Esophagus (tissue), 2 donors: ENCODE results near the gene SMC1B. TPM values are rescaled to one million over a fixed set of nuclear protein-coding genes. Genes with fewer than 3 reads are reported as not detected.
A peak's percentile ranks its signal among the peaks of the same experiment; 100 is the strongest.
"Not testable (repeated sequence)": the region's sequence is repeated elsewhere in the genome, so short reads cannot be mapped to it uniquely, and the experiment has no call there.

ENCODE experiments used
- H3K27ac ChIP-seq, 2 donors: one replicate each; pipeline ENCODE4 v1.5.1; 2013; ENCODE audit warnings: low read depth in 2 of 2, mild to moderate bottlenecking in 2 of 2, inconsistent platforms in 1 of 2, low read length in 1 of 2, moderate library complexity in 1 of 2
- H3K27me3 ChIP-seq, 2 donors: one replicate each; pipeline ENCODE4 v1.6.1; 2013; ENCODE audit warnings: low read length in 2 of 2, control low read depth in 1 of 2, mild to moderate bottlenecking in 1 of 2; ENCODE audit not compliant: insufficient read depth in 2 of 2, control insufficient read depth in 1 of 2
- H3K36me3 ChIP-seq, 2 donors: one replicate each; pipeline ENCODE4 v1.6.1; 2013; ENCODE audit warnings: low read length in 1 of 2; ENCODE audit not compliant: control insufficient read depth in 2 of 2, insufficient read depth in 2 of 2
- H3K4me1 ChIP-seq, 2 donors: one replicate each; pipeline ENCODE4 v1.6.1; 2013; ENCODE audit warnings: low read length in 1 of 2; ENCODE audit not compliant: control insufficient read depth in 2 of 2, insufficient read depth in 2 of 2
- H3K4me3 ChIP-seq, 2 donors: one replicate each; pipeline ENCODE4 v1.5.1; 2013; ENCODE audit warnings: low read length in 2 of 2, mild to moderate bottlenecking in 2 of 2, low read depth in 1 of 2, moderate library complexity in 1 of 2
- H3K9me3 ChIP-seq, 2 donors: one replicate each; pipeline ENCODE4 v1.6.1; 2013; ENCODE audit warnings: mild to moderate bottlenecking in 2 of 2, low read depth in 1 of 2, low read length in 1 of 2, moderate library complexity in 1 of 2; ENCODE audit not compliant: control insufficient read depth in 2 of 2, insufficient read depth in 1 of 2
- WGBS, 2 donors: extraction: QIAGEN DNeasy Blood & Tissue Kit; methylation state at CpG; one replicate each; pipeline ENCODE4 v1.1.7; 2013; 5-methylcytosine and 5-hydroxymethylcytosine counted together
- polyA plus RNA-seq, 2 donors: library from polyadenylated mRNA; stranded (reverse); fragments of 200-250 nt; gene quantifications; one replicate each; pipeline ENCODE4 v1.2.3, GENCODE V29; 2013
- donor health status: healthy with polysubstance abuse.
- donor health status: Bipolar disorder and iron deficiency.

The SMC1B gene
- polyA plus RNA-seq, 2 donors: 0.04 TPM; not detected in 1

- WGBS, 2 donors: 90 to 93% methylated on average over 6 of the region's 6 CpGs
- Histone ChIP-seq H3K9me3 (no peaks in the 10 kb centered on the region), H3K4me1 (peaks cover 3 to 7% of the 10 kb centered on the region in 2 donors), H3K27ac (peak overlapping the region in 1 of 2 donors; percentile 36), H3K36me3 (no peaks in the 10 kb centered on the region), H3K4me3 (no peak overlapping the region), H3K27me3 (no peaks in the 10 kb centered on the region)
Measured at GRCh38 chr22:45453764-45454163, 40.4 kb upstream of the SMC1B start.

GRCh38 chr22:45452565-45453379 is 39.4 kb upstream of the SMC1B start:
- Histone ChIP-seq H3K4me1 (peaks cover 7 to 8% of the 10 kb centered on the region in 2 donors), H3K27ac (peak overlapping the region in 1 of 2 donors; percentile 18), H3K27me3 (no peaks in the 10 kb centered on the region), H3K9me3 (no peaks in the 10 kb centered on the region), H3K4me3 (no peak overlapping the region), H3K36me3 (no peaks in the 10 kb centered on the region)
- 63 to 75% methylated on average over 8 of the region's 8 CpGs for WGBS, 2 donors

- Histone ChIP-seq H3K36me3 (no peaks in the 10 kb centered on the region), H3K27me3 (no peaks in the 10 kb centered on the region), H3K4me1 (peaks cover 7 to 8% of the 10 kb centered on the region in 2 donors), H3K9me3 (no peaks in the 10 kb centered on the region), H3K4me3 (no peak overlapping the region), H3K27ac (peak overlapping the region in 1 of 2 donors; percentile 22)
- WGBS, 2 donors: 76 to 81% methylated on average over 6 of the region's 6 CpGs
Measured at GRCh38 chr22:45451972-45452371, 38.6 kb upstream of the SMC1B start.

GRCh38 chr22:45450921-45451651 is 37.7 kb upstream of the SMC1B start:
- peak overlapping the region; percentile 47 to 58 for H3K27ac ChIP-seq

GRCh38 chr22:45450101-45450785 is 36.8 kb upstream of the SMC1B start:
- H3K27ac ChIP-seq: peak overlapping the region; percentile 27 to 47
- no peaks in the 10 kb centered on the region for H3K27me3 ChIP-seq
- 89 to 90% methylated on average over 16 of the region's 16 CpGs for WGBS, 2 donors
- no peak overlapping the region for H3K4me3 ChIP-seq
- H3K36me3 ChIP-seq: no peaks in the 10 kb centered on the region
- H3K4me1 ChIP-seq: peaks cover 7 to 8% of the 10 kb centered on the region in 2 donors
- H3K9me3 ChIP-seq: no peaks in the 10 kb centered on the region

More at GRCh38 chr22:45450921-45451651, 37.7 kb upstream of the SMC1B start:
- no peaks in the 10 kb centered on the region for H3K9me3 ChIP-seq
- H3K4me3 ChIP-seq: no peak overlapping the region
- no peaks in the 10 kb centered on the region for H3K27me3 ChIP-seq
- H3K4me1 ChIP-seq: peaks cover 7 to 8% of the 10 kb centered on the region in 2 donors
- no peaks in the 10 kb centered on the region for H3K36me3 ChIP-seq
- WGBS, 2 donors: 34 to 55% methylated on average over 12 of the region's 12 CpGs

GRCh38 chr22:45449442-45449841 is 36.0 kb upstream of the SMC1B start:
- not testable (repeated sequence) for H3K27ac ChIP-seq, H3K36me3 ChIP-seq, H3K4me1 ChIP-seq, H3K9me3 ChIP-seq, H3K4me3 ChIP-seq, H3K27me3 ChIP-seq
- WGBS, 2 donors: 86 to 94% methylated on average over 5 of the region's 5 CpGs

- Histone ChIP-seq H3K27ac (no peak overlapping the region), H3K4me1 (peaks cover 7 to 8% of the 10 kb centered on the region in 2 donors), H3K9me3 (no peaks in the 10 kb centered on the region), H3K36me3 (no peaks in the 10 kb centered on the region), H3K27me3 (no peaks in the 10 kb centered on the region), H3K4me3 (no peak overlapping the region)
- 56 to 64% methylated on average over 9 of the region's 9 CpGs for WGBS, 2 donors
Measured at GRCh38 chr22:45448431-45448830, 35.0 kb upstream of the SMC1B start.

- not testable (repeated sequence) for H3K27me3 ChIP-seq, H3K36me3 ChIP-seq, H3K9me3 ChIP-seq, H3K4me3 ChIP-seq, H3K27ac ChIP-seq, H3K4me1 ChIP-seq
- 94% methylated on average over 4 of the region's 4 CpGs for WGBS, 2 donors
Measured at GRCh38 chr22:45447596-45447995, 34.2 kb upstream of the SMC1B start.

GRCh38 chr22:45446216-45446615 is 32.8 kb upstream of the SMC1B start:
- no peak overlapping the region for H3K27ac ChIP-seq
- 79 to 83% methylated on average over 5 of the region's 5 CpGs for WGBS, 2 donors
- H3K9me3 ChIP-seq: no peaks in the 10 kb centered on the region
- H3K27me3 ChIP-seq: no peaks in the 10 kb centered on the region
- H3K4me3 ChIP-seq: no peak overlapping the region
- peaks cover 5 to 9% of the 10 kb centered on the region in 2 donors for H3K4me1 ChIP-seq
- H3K36me3 ChIP-seq: no peaks in the 10 kb centered on the region
